Stimulated activated CD4-positive, alpha-beta T cell treated with anti-CD3 and anti-CD28 coated beads, Interleukin-15, amount 100 ng/mL, for 24 hours (primary cell): ENCODE data around the gene S100A12.
A peak's percentile ranks its signal among the peaks of the same experiment; 100 is the strongest.
"Not testable (repeated sequence)": the region's sequence is repeated elsewhere in the genome, so short reads cannot be mapped to it uniquely, and the experiment has no call there.

ENCODE experiments used
- DNase-seq: peaks from one replicate; pipeline ENCODE4 v3.0.0-alpha.2; 2020

Gene S100A12

GRCh38 chr1:153375511-153375910, at the start of gene S100A12:
TSS of gene S100A12 (minus strand) at chr1:153375621. CDS start at chr1:153374592, 1,029 bp downstream.
- DNase-seq = no peak

GRCh38 chr1:153422450-153423068, 47.1 kb upstream of the S100A12 start:
- DNase-seq = peak; percentile 74

- DNase-seq = no peak
These were observed 44.9 kb upstream of the S100A12 start for GRCh38 chr1:153420306-153420705.

- not testable (repeated sequence) for DNase-seq
These were observed 44.0 kb upstream of the S100A12 start for GRCh38 chr1:153419436-153419793.

GRCh38 chr1:153418758-153419435, 43.5 kb upstream of the S100A12 start:
- DNase-seq = not testable (repeated sequence)

GRCh38 chr1:153417136-153417888, 41.9 kb upstream of the S100A12 start:
- no peak for DNase-seq

- no peak for DNase-seq
These were observed 40.6 kb upstream of the S100A12 start, which contains the start of gene S100A7A for GRCh38 chr1:153415850-153416570. TSS of gene S100A7A (plus strand) at chr1:153416520. CDS start at chr1:153418083, 1,563 bp downstream.

- DNase-seq = not testable (repeated sequence)
These were observed 38.5 kb upstream of the S100A12 start for GRCh38 chr1:153413961-153414360.

- not testable (repeated sequence) for DNase-seq
These were observed 31.9 kb upstream of the S100A12 start for GRCh38 chr1:153407274-153407673.

GRCh38 chr1:153405825-153406599, 30.6 kb upstream of the S100A12 start:
- not testable (repeated sequence) for DNase-seq

- peak; percentile 75 for DNase-seq
These were observed 29.3 kb upstream of the S100A12 start for GRCh38 chr1:153404768-153405167.

GRCh38 chr1:153404086-153404635, 28.7 kb upstream of the S100A12 start:
- DNase-seq = no peak

GRCh38 chr1:153403421-153404085, 28.1 kb upstream of the S100A12 start:
- no peak for DNase-seq

- no peak for DNase-seq
These were observed 26.8 kb upstream of the S100A12 start for GRCh38 chr1:153402226-153402625.

GRCh38 chr1:153401461-153401860, 26.0 kb upstream of the S100A12 start:
- DNase-seq = no peak

GRCh38 chr1:153400244-153400643, 24.8 kb upstream of the S100A12 start:
- DNase-seq = no peak

- no peak for DNase-seq
These were observed 24.1 kb upstream of the S100A12 start for GRCh38 chr1:153399401-153400055.

GRCh38 chr1:153397924-153398651, 22.7 kb upstream of the S100A12 start:
- DNase-seq = no peak

GRCh38 chr1:153397051-153397923, 21.9 kb upstream of the S100A12 start:
- DNase-seq = no peak
